Adrenal gland (tissue), 12 donors: ENCODE results near the gene NMB. TPM values are rescaled to one million over a fixed set of nuclear protein-coding genes. Genes with fewer than 3 reads are reported as not detected.

ENCODE experiments used
- DNase-seq, 7 donors: peaks; one replicate each; pipeline ENCODE4 v3.0.0-alpha.2; 2019 to 2020
- H3K27ac ChIP-seq, 5 donors: fragments of 200-600 bp; sonication (generic) in 4 of 5; 1 replicate in 3 of 5; 2 replicates in 2 of 5; pipeline versions ENCODE4 v1.5.1 to v1.8.0; 2016 to 2020; ENCODE audit warnings: mild to moderate bottlenecking in 1 of 5
- H3K27me3 ChIP-seq: fragments of 200-600 bp; 2 replicates; pipeline ENCODE4 v1.8.0; 2021
- H3K36me3 ChIP-seq, 2 donors: fragments of 200-600 bp; replicated peaks in 1 of 2; 1 replicate in 1 of 2; 2 replicates in 1 of 2; pipeline versions ENCODE4 v1.5.1 to v1.8.0; 2018 to 2022
- H3K4me1 ChIP-seq, 2 donors: fragments of 200-600 bp; replicated peaks in 1 of 2; 1 replicate in 1 of 2; 2 replicates in 1 of 2; pipeline versions ENCODE4 v1.5.1 to v1.8.0; 2018 to 2021
- H3K4me3 ChIP-seq, 4 donors: fragments of 200-600 bp; sonication (generic) in 3 of 4; one replicate each; pipeline ENCODE4 v1.5.1; 2016 to 2018
- H3K9me3 ChIP-seq, 3 donors: fragments of 200-600 bp; sonication (generic) in 1 of 3; replicated peaks in 1 of 3; 1 replicate in 2 of 3; 2 replicates in 1 of 3; pipeline versions ENCODE4 v1.5.1 to v1.8.0; 2016 to 2021
- CTCF ChIP-seq, 6 experiments: fragments of 450-650 bp in 4 of 6; fragments of 200-600 bp in 2 of 6; sonication (generic) in 1 of 6; IDR thresholded peaks; 1 replicate in 5 of 6; 2 replicates in 1 of 6; pipeline versions ENCODE4 v1.5.1 to v1.8.0; 2016 to 2021; ENCODE audit warnings: antibody characterized with exemption in 6 of 6, mild to moderate bottlenecking in 2 of 6, moderate library complexity in 1 of 6
- POLR2A ChIP-seq, 2 donors: fragments of 450-650 bp; IDR thresholded peaks; one replicate each; pipeline ENCODE4 v1.6.1; 2017; ENCODE audit warnings: antibody characterized with exemption in 2 of 2, mild to moderate bottlenecking in 2 of 2, moderate library complexity in 1 of 2
- WGBS, 4 donors: extraction: QIAGEN DNeasy Blood & Tissue Kit in 2 of 4; methylation state at CpG; one replicate each; pipeline versions ENCODE4 v1.1.5 to v1.1.7; 2013 to 2017; 5-methylcytosine and 5-hydroxymethylcytosine counted together
- intact Hi-C, 2 donors: fragments of 100-400 bp; cut with DNase I; formaldehyde crosslinking; loops; one replicate each; pipeline versions ENCODE4 v1.14.1 to v1.15.0; 2022 to 2023
- polyA plus RNA-seq, 3 donors: library from polyadenylated mRNA; stranded (reverse); fragments of 200-250 nt in 2 of 3; fragments of 350-450 nt in 1 of 3; fragmentation: Illumina TruSeq in 1 of 3; extraction: RNeasy Lipid Tissue Mini Kit (QIAGEN cat#74804) in 1 of 3; gene quantifications; one replicate each; pipeline ENCODE4 v1.2.3, GENCODE V29; 2013 to 2014
- total RNA-seq, 9 donors: library from RNA; depleted of rRNA in 4 of 9; stranded (reverse); fragments of >200 nt in 4 of 9; fragments of 120-200 nt in 1 of 9; fragmentation: NEBNext Ultra II Directional in 1 of 9; extraction: Animal tissue kit (Norgen Biotek cat#: 25700) in 1 of 9; gene quantifications; one replicate each; pipeline versions ENCODE4 v1.1.0 to v1.2.4, GENCODE V29; 2013 to 2023
- donor health status: healthy with polysubstance abuse.
- donor health status: Bipolar disorder and iron deficiency.
- donor health status: DM: yes; HTN: yes; CAD: no.
- donor health status: DM: no; HTN: no; CAD: no.
- donor health status: DM: no; HTN: no; CAD: no.
- donor health status: DM: yes; HTN: yes; CAD: no.

Gene NMB
- total and polyA plus RNA-seq, 12 donors = 6.9 to 34.1 (median 16.5) TPM

- intact Hi-C loops = no loop called here
- Histone ChIP-seq H3K4me3 (no peak overlapping the region), H3K27ac (no peak overlapping the region), H3K36me3 (no peaks in the 10 kb centered on the region), H3K9me3 (no peaks in the 10 kb centered on the region), H3K27me3 (no peaks in the 10 kb centered on the region), H3K4me1 (peaks cover 16 to 21% of the 10 kb centered on the region in 2 donors)
- TF ChIP-seq CTCF (IDR thresholded peaks at IDR 0.05) (no peak), POLR2A (IDR thresholded peaks at IDR 0.05) (no peak)
- no peak for DNase-seq
- 91 to 96% (median 94%) methylated on average over 9 of the region's 9 CpGs for WGBS, 4 donors
Observed at GRCh38 chr15:84629033-84629432, 29.0 kb downstream of the NMB start.

GRCh38 chr15:84625123-84625522 lies 32.9 kb downstream of the NMB start:
- H3K36me3 ChIP-seq = peaks cover 0 to 19% of the 10 kb centered on the region in 2 donors
- DNase-seq = no peak
- intact Hi-C loops = no loop called here
- TF ChIP-seq POLR2A (IDR thresholded peaks at IDR 0.05) (no peak), CTCF (IDR thresholded peaks at IDR 0.05) (no peak)
- WGBS, 4 donors = 57 to 75% (median 63%) methylated on average over 2 of the region's 2 CpGs
- H3K4me1 ChIP-seq = no peaks in the 10 kb centered on the region
- H3K27me3 ChIP-seq = no peaks in the 10 kb centered on the region
- H3K27ac ChIP-seq = peak overlapping the region in 2 of 5 donors; percentile 1 to 17
- H3K4me3 ChIP-seq = no peak overlapping the region
- H3K9me3 ChIP-seq = peaks cover 0 to 18% (median 0%) of the 10 kb centered on the region in 3 donors

- no peaks in the 10 kb centered on the region for H3K4me1 ChIP-seq
- peaks cover 0 to 19% of the 10 kb centered on the region in 2 donors for H3K36me3 ChIP-seq
- TF ChIP-seq CTCF (IDR thresholded peaks at IDR 0.05) (no peak), POLR2A (IDR thresholded peaks at IDR 0.05) (no peak)
- H3K9me3 ChIP-seq = peaks cover 0 to 18% (median 0%) of the 10 kb centered on the region in 3 donors
- DNase-seq = no peak
- WGBS, 4 donors = 78 to 99% (median 82%) methylated on average over 6 to 7 of the region's 7 CpGs
- no peak overlapping the region for H3K4me3 ChIP-seq
- no peaks in the 10 kb centered on the region for H3K27me3 ChIP-seq
- intact Hi-C loops = no loop called here
- no peak overlapping the region for H3K27ac ChIP-seq
Observed at GRCh38 chr15:84624359-84624758, 33.6 kb downstream of the NMB start.

GRCh38 chr15:84621358-84621979 lies 36.5 kb downstream of the NMB start:
- DNase-seq = no peak
- Histone ChIP-seq H3K36me3 (peaks cover 0 to 19% of the 10 kb centered on the region in 2 donors), H3K9me3 (peaks cover 0 to 18% (median 0%) of the 10 kb centered on the region in 3 donors), H3K27me3 (no peaks in the 10 kb centered on the region), H3K4me3 (no peak overlapping the region), H3K27ac (no peak overlapping the region), H3K4me1 (no peaks in the 10 kb centered on the region)
- TF ChIP-seq CTCF (IDR thresholded peaks at IDR 0.05) = no peak
- 95 to 99% (median 98%) methylated on average over 11 to 17 of the region's 17 CpGs for WGBS, 4 donors
- intact Hi-C loops = no loop called here
